ENCODE measurements around the gene OR2AG1.
"Not testable (repeated sequence)": the region's sequence is repeated elsewhere in the genome, so short reads cannot be mapped to it uniquely, and the experiment has no call there.

OR2AG1 gene

DNA sequence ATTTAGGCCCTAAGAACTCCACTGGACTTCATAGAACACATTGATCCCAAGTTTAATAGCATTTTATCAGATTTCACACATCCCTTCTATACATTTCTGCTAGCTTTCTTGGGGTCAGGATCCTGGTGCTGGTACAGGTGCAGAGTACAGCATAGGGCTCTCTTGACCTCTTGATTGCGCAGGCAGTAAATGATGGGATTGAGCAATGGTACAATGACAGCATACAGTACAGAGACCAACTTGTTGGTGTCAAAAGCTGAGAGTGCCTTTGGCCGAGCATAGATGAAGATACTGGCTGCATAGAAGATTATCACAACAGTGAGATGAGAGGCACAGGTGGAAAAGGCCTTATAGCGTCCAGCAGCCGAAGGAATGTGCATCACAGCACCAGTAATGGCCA is 11.8 kb downstream of the OR2AG1 start:
- DNase-seq = no peak

DNA sequence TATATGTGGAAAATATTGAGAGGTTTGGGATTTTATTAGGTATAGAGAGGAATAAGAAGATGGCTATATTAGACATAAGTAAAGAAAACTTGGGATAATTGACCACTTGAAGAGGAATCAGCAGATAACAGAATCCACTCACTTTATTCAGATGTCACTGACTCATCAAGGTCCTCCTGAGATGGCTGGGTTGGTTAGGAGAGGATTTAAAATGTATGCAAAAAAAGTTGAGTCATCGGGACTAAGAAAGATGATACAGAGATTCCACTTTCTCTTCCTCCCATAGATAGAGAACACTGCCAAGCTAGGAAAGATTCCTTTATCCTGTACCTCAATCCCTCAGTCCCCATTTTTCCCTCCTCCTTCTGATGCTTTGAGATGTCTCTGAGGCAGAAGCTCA is 16.6 kb downstream of the OR2AG1 start, which contains the start of gene OR6A2:
Gene OR6A2, minus strand, starts transcription at position 288 of the 400 bp plus-strand sequence. CDS start 3,981 bp downstream, outside the sequence.
- DNase-seq = no peak

DNA sequence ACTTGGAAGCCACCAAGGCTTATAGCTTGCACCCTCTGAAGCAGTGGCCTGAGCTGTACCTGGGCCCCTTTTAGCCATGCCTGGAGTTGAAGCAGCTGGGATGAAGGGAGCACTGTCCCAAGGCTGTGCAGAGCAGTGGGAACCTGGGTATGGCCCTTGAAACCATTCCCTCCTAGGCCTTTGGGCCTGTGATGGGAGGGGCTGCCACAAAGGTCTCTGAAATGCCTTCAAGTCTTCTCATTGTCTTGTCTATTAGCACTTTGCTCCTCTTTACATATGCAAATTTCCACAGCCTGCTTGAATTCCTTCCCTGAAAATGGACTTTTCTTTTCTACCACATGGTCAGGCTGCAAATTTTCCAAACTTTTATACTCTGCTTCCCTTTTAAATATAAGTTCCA is 18.3 kb downstream of the OR2AG1 start:
- DNase-seq = not testable (repeated sequence)

DNA sequence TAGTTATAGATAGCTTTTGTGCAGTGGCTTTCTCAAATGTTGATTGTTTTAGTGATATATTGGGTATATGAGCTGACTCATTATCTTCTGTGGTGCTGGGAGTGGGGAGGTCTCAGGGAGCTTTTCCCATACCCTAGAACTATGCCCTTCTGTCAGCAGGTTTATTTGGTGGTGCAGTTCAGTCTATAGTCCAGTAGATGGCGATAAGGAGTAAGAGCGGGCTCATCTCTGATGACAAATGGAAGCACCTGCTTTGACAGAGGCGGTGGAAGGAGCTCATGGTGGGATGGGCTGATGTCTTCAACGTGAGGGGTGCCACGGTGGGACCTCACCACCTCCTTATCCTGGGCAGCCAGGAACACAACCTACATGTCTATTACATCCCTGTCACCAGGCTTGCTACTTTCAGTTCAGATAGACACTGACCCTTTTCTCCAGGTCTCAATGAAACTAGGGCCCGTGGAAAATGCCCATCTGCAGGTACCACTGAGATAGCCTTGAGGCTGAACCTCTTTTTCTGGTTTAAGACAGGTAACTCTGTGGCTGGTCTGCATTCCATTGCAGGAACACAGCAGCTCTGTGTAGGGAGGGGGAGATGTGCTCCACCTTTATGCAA is 29.7 kb downstream of the OR2AG1 start:
- peak; percentile 42 for DNase-seq

DNA sequence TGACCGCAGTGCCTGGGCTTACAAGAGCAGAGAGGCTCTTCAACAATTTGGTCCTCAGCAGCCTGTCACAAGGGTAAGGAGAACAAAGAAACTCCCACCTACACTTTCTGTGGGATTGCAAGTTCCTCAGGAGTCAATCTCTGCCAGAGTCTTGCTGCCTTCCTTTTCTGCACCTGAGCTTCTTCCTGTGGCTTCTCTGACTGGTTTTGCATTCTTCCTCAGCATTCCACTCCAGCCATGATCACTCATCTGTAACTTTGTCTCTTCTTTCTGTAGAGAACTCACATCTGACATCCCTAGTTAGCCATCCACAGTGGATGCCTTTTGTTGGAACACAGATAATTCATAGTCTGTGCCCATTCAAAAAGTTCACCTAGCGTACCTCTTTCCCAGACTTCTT is 30.8 kb downstream of the OR2AG1 start:
- no peak for DNase-seq

DNA sequence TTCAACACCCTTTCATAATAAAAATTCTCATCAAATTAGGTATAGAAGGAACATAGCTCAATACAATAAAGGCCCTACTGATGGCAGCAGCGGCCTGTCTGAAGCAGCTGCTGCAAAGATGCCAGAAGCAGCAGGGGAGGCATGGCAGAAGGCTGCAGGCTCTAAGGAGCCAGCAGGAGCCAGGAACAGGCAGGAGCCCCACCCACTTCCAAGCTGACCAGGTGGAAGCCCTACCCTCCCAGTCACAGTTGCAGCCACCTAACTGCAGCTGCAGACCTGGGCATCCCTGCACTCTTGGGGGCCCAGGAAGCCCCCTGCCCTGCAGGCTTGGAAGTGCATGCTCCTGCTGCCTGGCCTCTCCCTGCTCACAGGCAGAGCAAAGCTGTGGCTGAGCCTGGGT is 34.9 kb downstream of the OR2AG1 start:
- DNase-seq = no peak

DNA sequence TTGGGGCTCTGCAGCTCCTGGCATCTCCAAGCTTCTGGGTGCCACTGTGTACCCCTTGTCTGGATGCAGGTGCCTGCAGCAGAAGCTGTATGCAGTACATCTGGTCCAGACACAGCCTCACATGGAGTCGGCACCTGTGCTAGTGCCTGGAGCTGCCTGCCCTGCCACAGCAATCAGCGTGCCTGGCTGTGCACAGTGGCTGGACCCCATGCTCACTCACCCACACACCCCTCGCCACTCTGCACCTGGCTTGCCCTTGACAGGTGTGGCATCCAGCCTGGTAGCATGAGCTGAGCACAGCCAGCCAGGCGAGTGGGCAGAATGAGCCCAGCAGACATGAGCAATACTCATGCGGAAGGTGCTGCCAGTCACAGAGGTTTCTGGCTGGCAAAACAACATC is 36.1 kb downstream of the OR2AG1 start:
- no peak for DNase-seq

DNA sequence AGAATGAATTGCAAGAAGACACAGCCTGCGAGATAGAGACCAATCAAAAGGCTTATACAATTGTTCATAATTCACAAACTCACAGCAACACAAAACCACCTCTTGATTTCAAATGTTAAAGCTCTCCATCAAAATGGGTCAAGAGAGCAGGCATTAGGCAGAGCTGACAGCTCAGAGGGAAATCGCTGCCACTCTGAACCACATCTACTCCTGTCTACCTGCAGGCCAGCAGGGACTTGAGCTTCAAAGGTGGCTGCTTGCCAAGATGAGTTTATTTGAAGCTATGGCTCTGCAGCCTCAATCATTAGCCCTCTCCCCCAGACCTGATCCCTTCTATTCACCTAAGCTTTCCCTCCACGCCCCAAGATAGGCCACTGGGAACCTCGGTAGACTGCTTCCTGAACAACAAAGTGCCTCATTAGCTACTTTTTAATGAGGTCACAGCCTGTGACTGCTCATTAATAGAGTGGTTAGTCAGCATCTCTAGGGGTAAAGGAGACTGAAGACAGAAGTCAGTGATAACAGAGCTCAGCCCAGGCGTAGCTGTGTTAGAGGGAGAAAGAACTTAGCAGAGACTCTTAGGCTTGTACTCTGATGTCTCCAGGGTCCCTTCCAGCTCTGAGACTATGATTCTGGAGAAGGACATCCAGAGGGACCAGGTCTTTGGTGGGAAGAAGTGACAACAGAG is 41.5 kb downstream of the OR2AG1 start:
- DNase-seq = no peak

DNA sequence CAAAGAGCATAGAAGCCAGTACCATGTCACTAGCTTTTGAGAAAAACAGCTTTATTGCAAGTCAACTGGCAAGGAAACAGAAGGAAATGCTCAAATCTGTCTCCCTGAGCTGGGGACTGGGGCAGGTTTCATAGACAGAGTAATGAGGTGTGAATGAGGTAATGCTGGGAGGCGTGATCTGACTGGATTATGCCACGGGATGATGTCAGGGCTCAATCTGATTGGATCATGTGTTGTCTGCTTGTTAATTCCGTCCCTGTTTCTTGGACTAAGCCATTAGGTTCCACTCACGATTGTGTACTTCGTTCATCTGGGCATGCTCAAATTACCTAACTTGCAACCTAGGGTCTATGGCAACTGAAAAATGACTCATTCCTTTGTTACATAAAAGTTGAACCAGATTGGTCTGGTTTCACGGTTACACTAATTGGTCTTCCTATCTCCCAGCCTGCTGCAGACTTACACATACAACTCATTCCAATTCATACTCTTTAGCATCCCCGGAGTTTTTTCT is 42.5 kb downstream of the OR2AG1 start:
- no peak for DNase-seq

DNA sequence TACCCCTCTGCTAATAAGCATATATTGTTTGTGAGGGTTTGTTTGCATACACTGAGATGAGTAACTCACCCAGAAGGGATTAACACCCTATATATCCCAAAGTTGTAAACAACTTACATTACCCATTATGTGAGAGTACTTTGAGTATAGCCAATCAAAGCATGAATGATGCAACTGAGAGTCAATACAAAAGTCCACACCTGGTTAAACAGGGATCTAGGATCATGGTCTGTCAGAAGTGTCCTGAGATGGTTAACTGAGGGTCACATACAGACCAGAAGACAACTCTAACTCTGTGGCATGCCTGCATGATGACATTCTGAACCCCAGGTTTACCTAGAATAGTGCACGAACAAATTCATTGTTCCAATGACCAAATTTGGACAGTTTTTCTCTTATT is 45.3 kb downstream of the OR2AG1 start:
- no peak for DNase-seq

DNA sequence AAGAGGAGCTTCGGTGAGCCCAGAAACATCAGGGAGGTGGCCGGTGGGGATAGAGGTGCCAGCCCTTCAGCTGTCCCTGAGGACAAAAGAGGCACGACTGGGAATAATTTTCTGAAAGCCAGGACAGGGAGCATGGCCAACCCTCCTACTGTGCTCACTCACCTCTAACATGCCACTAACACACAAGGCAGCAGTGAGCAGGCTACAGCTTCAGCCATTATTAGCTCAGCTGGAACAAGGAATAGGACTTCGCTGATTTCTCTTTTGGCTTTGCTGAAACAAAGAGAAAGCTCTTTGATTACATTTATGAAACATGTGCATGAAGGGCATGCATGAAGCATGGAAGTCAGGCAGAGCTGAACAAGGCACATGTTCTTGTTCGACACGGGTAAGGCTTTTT is 50.5 kb downstream of the OR2AG1 start:
- DNase-seq = no peak

DNA sequence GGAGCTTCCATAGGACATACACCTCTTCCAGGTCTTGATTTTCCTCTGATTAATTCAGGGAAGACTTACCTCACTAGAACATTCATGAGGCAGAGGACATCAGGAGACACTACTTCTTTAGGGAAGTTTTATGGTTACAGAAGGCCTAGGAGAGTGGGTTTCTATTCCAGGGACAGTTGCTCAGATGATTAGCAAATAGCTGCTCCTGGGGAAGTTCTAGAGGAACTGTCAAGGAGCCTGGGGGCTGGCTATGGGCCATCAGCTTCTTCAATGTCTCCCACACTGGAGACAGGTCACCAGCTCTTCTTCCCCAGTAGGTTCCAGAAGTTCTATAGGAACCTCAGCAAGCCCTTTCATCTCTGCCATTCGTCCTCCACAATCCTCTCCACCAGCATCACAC is 51.2 kb downstream of the OR2AG1 start:
- DNase-seq = no peak
